SK-MEL-5 (cell line): ENCODE results near the gene STX16. TPM values are rescaled to one million over a fixed set of nuclear protein-coding genes. Genes with fewer than 3 reads are reported as not detected.

Source experiments
- DNase-seq: peaks from one replicate; pipeline ENCODE4 v3.0.0-alpha.2; 2016; ENCODE audit warnings: low read depth, low spot score
- in situ Hi-C: cut with HindIII; loops from 2 replicates; pipeline ENCODE4 v1.10.0; 2016; ENCODE audit warnings: low sequenced_read_pairs, high pct_unique_total_duplicates, low pct_unique_long_range_greater_than_20kb
- total RNA-seq: library from RNA; depleted of rRNA; stranded (reverse); fragments of >200 nt; shearing (Covaris generic); gene quantifications from 2 replicates; pipeline ENCODE4 v1.2.3, GENCODE V29; 2014

STX16 gene
- total RNA-seq, 1 experiment from 2014 or later, result 16.9 TPM

GRCh38 chr20:58658760-58659159, 7.7 kb downstream of the STX16 start:
- DNase-seq, result no peak
- in situ Hi-C loops, result loop anchor here (25.0 kb wide), 1 partner anchor 179 kb away; no protein-coding TSS in a partner anchor

- no peak for DNase-seq
- in situ Hi-C loops, result loop anchor here (25.0 kb wide), 1 partner anchor 177 kb away; no protein-coding TSS in a partner anchor
Observed at GRCh38 chr20:58659841-58660240, 8.8 kb downstream of the STX16 start.

GRCh38 chr20:58660855-58661597, 9.9 kb downstream of the STX16 start:
- in situ Hi-C loops, result loop anchor here (25.0 kb wide), 1 partner anchor 176 kb away; no protein-coding TSS in a partner anchor
- no peak for DNase-seq

- in situ Hi-C loops, result loop anchor here (25.0 kb wide), 1 partner anchor 175 kb away; no protein-coding TSS in a partner anchor
- no peak for DNase-seq
Observed at GRCh38 chr20:58661598-58662473, 10.8 kb downstream of the STX16 start.

- in situ Hi-C loops, result loop anchor here (25.0 kb wide), 1 partner anchor 173 kb away; no protein-coding TSS in a partner anchor
- DNase-seq, result no peak
Observed at GRCh38 chr20:58664331-58664730, 13.2 kb downstream of the STX16 start.

GRCh38 chr20:58664883-58665282, 13.8 kb downstream of the STX16 start:
- DNase-seq, result no peak
- in situ Hi-C loops, result loop anchor here (25.0 kb wide), 1 partner anchor 172 kb away; no protein-coding TSS in a partner anchor

GRCh38 chr20:58665606-58666005, 14.5 kb downstream of the STX16 start:
- DNase-seq, result no peak
- in situ Hi-C loops, result loop anchor here (25.0 kb wide), 1 partner anchor 172 kb away; no protein-coding TSS in a partner anchor

- no peak for DNase-seq
- in situ Hi-C loops, result loop anchor here (25.0 kb wide), 1 partner anchor 171 kb away; no protein-coding TSS in a partner anchor
Observed at GRCh38 chr20:58666702-58667101, 15.6 kb downstream of the STX16 start.

GRCh38 chr20:58667975-58668374, 16.9 kb downstream of the STX16 start:
- DNase-seq, result no peak
- in situ Hi-C loops, result loop anchor here (25.0 kb wide), 1 partner anchor 169 kb away; no protein-coding TSS in a partner anchor

- in situ Hi-C loops, result loop anchor here (25.0 kb wide), 1 partner anchor 168 kb away; no protein-coding TSS in a partner anchor
- no peak for DNase-seq
Observed at GRCh38 chr20:58668901-58669286, 17.8 kb downstream of the STX16 start.

GRCh38 chr20:58669287-58670006, 18.4 kb downstream of the STX16 start:
- DNase-seq, result no peak
- in situ Hi-C loops, result loop anchor here (25.0 kb wide), 1 partner anchor 168 kb away; no protein-coding TSS in a partner anchor

GRCh38 chr20:58670102-58670501, 19.0 kb downstream of the STX16 start:
- no peak for DNase-seq
- in situ Hi-C loops, result loop anchor here (25.0 kb wide), 1 partner anchor 167 kb away; no protein-coding TSS in a partner anchor

- in situ Hi-C loops, result loop anchor here (25.0 kb wide), 1 partner anchor 167 kb away; no protein-coding TSS in a partner anchor
- DNase-seq, result no peak
Observed at GRCh38 chr20:58670659-58671058, 19.6 kb downstream of the STX16 start.

GRCh38 chr20:58673119-58673518, 22.0 kb downstream of the STX16 start:
- no peak for DNase-seq

GRCh38 chr20:58675146-58675584, 24.1 kb downstream of the STX16 start:
- in situ Hi-C loops, result no loop called here
- DNase-seq, result no peak

More at GRCh38 chr20:58673119-58673518, 22.0 kb downstream of the STX16 start:
- in situ Hi-C loops, result loop anchor here (25.0 kb wide), 1 partner anchor 164 kb away; no protein-coding TSS in a partner anchor

- in situ Hi-C loops, result no loop called here
- DNase-seq, result no peak
Observed at GRCh38 chr20:58675641-58676040, 24.6 kb downstream of the STX16 start.

- no peak for DNase-seq
- in situ Hi-C loops, result no loop called here
Observed at GRCh38 chr20:58676161-58676560, 25.1 kb downstream of the STX16 start.
